GM12878 (cell line): ENCODE measurements around the gene NGF. TPM values are rescaled to one million over a fixed set of nuclear protein-coding genes. Genes with fewer than 3 reads are reported as not detected.

Experiments used
- ATAC-seq: fragments of 200-7000 bp; cut with Tn5 transposase; 3 replicates; pipeline ENCODE4 v1.9.1; 2020; ENCODE audit warnings: mild to moderate bottlenecking, moderate library complexity
- BruUV-seq: library from RNA; stranded (reverse); fragments of 400-500 nt; replicated peaks from 2 replicates; lab custom pipeline; 2021; lab: Mats Ljungman, UMichigan
- CTCF ChIA-PET: fragments of 300-600 bp; sonication (Branson Sonifier 250); formaldehyde crosslinking; extraction: SDS; loops from one replicate; lab custom pipeline; 2021; ENCODE audit warnings: inconsistent platforms; lab: Yijun Ruan, JAX
- POLR2A ChIA-PET: fragments of 350-600 bp; formaldehyde crosslinking; extraction: SDS; loops from one replicate; lab custom pipeline; 2021; ENCODE audit warnings: inconsistent platforms; lab: Charles Lee
- RAD21 ChIA-PET: fragments of 300-600 bp; sonication (Branson Sonifier 250); formaldehyde crosslinking; loops from one replicate; lab custom pipeline; 2023; ENCODE audit warnings: antibody characterized with exemption; ENCODE audit not compliant: unreplicated experiment; lab: Charles Lee
- SMC1A ChIA-PET: fragments of 300-600 bp; sonication (Branson Sonifier 250); formaldehyde crosslinking; loops from one replicate; lab custom pipeline; 2023; ENCODE audit not compliant: unreplicated experiment, uncharacterized antibody; lab: Charles Lee
- DNase-seq: peaks from one replicate; pipeline ENCODE4 v3.0.0-alpha.2; 2011; ENCODE audit warnings: low read depth, low spot score
- FAIRE-seq: peaks from 3 replicates; lab custom pipeline; 2011; peaks lifted over from hg19 to GRCh38; lab: Jason Lieb, UNC
- H2AFZ ChIP-seq: 2 replicates; pipeline ENCODE4 v1.6.0; 2011; ENCODE audit warnings: low read depth, low read length, control low read depth; ENCODE audit not compliant: control insufficient read depth
- H3K27ac ChIP-seq: 2 replicates; pipeline ENCODE4 v1.5.1; 2011; ENCODE audit warnings: control low read depth; ENCODE audit not compliant: control insufficient read depth, insufficient read depth
- H3K27me3 ChIP-seq, 2 experiments: replicated peaks in 1 of 2; 2 replicates each; pipeline versions ENCODE4 v1.6.0 to v1.6.1; 2011; ENCODE audit warnings: low read length in 1 of 2; ENCODE audit not compliant: control insufficient read depth in 2 of 2, insufficient read depth in 2 of 2
- H3K36me3 ChIP-seq, 2 experiments: 2 replicates each; pipeline ENCODE4 v1.5.1; 2011; ENCODE audit warnings: low read length in 1 of 2; ENCODE audit not compliant: control insufficient read depth in 2 of 2, insufficient read depth in 2 of 2
- H3K4me1 ChIP-seq: 2 replicates; pipeline ENCODE4 v1.6.1; 2011; ENCODE audit warnings: mild to moderate bottlenecking, low read length, moderate library complexity, mixed read lengths; ENCODE audit not compliant: control insufficient read depth, insufficient read depth
- H3K4me2 ChIP-seq: 2 replicates; pipeline ENCODE4 v1.6.0; 2011; ENCODE audit warnings: control low read depth; ENCODE audit not compliant: control insufficient read depth, insufficient read depth
- H3K4me3 ChIP-seq: fragments of 200-600 bp; sonication (generic); 2 replicates; pipeline ENCODE4 v1.5.1; 2016
- H3K79me2 ChIP-seq: 2 replicates; pipeline ENCODE4 v1.6.0; 2011; ENCODE audit warnings: low read length; ENCODE audit not compliant: control insufficient read depth, insufficient read depth
- H3K9ac ChIP-seq: 2 replicates; pipeline ENCODE4 v1.8.0; 2011; ENCODE audit warnings: low read length, control low read depth, mixed read lengths; ENCODE audit not compliant: control insufficient read depth, insufficient read depth
- H3K9me3 ChIP-seq: replicated peaks from 3 replicates; pipeline ENCODE4 v1.5.1; 2011; ENCODE audit warnings: mild to moderate bottlenecking, low read length; ENCODE audit not compliant: control insufficient read depth, insufficient read depth
- H4K20me1 ChIP-seq: 2 replicates; pipeline ENCODE4 v1.6.0; 2011; ENCODE audit not compliant: control insufficient read depth, insufficient read depth
- GATAD2B ChIP-seq: fragments of 450-650 bp; conservative IDR thresholded peaks from 2 replicates; pipeline ENCODE4 v1.6.1; 2017; ENCODE audit warnings: low read depth, mild to moderate bottlenecking, moderate library complexity
- NFIC ChIP-seq: IDR thresholded peaks from 2 replicates; pipeline ENCODE4 v1.6.1; 2012; ENCODE audit warnings: low read depth, mild to moderate bottlenecking, inconsistent platforms, low read length, moderate library complexity
- PAX5 ChIP-seq: IDR thresholded peaks from 2 replicates; pipeline ENCODE4 v1.6.1; 2011; ENCODE audit warnings: low read depth, low read length, borderline replicate concordance
- POLR2A ChIP-seq: IDR thresholded peaks from 2 replicates; pipeline ENCODE4 v1.6.1; 2011; ENCODE audit warnings: low read depth, mild to moderate bottlenecking, low read length
- POLR2AphosphoS5 ChIP-seq: IDR thresholded peaks from 2 replicates; pipeline ENCODE4 v1.6.1; 2011; ENCODE audit warnings: mild to moderate bottlenecking, low read length, inconsistent platforms
- SKIL ChIP-seq: fragments of 450-650 bp; IDR thresholded peaks from 2 replicates; pipeline ENCODE4 v1.6.1; 2017; ENCODE audit warnings: mild to moderate bottlenecking, low read depth, inconsistent platforms; ENCODE audit not compliant: poor library complexity, severe bottlenecking
- SUPT20H ChIP-seq: IDR thresholded peaks from 2 replicates; pipeline ENCODE4 v1.6.1; 2011; ENCODE audit warnings: low read depth, mild to moderate bottlenecking, low read length, moderate library complexity, borderline replicate concordance; ENCODE audit not compliant: control insufficient read depth
- WGBS: methylation state at CpG from one replicate; pipeline ENCODE4 v1.1.6; 2016; ENCODE audit warnings: low lambda C conversion rate; ENCODE audit not compliant: insufficient replicate concordance, insufficient coverage; ENCODE audit errors: missing lambda C conversion rate; 5-methylcytosine and 5-hydroxymethylcytosine counted together
- in situ Hi-C: fragments of 300-500 bp; cut with MboI; formaldehyde crosslinking; loops from 9 replicates; pipeline ENCODE4 v1.14.3; 2018; ENCODE audit warnings: mixed read lengths
- intact Hi-C: fragments of 100-400 bp; cut with micrococcal nuclease; formaldehyde crosslinking; loops from one replicate; pipeline ENCODE4 v1.14.2; 2022; ENCODE audit not compliant: unreplicated experiment
- polyA plus RNA-seq, 11 experiments: library from polyadenylated mRNA; depleted of rRNA in 4 of 11; unstranded in 6 of 11; stranded (reverse) in 5 of 11; fragments of >200 nt; fragmentation: Nextera tagmentation in 4 of 11; fragmentation: Illumina TruSeq in 1 of 11; extraction: Ambion mirVana in 4 of 11; extraction: Trizol in 1 of 11; gene quantifications; 1 replicate in 1 of 11; 2 replicates in 10 of 11; pipeline versions ENCODE4 v1.2.1 to v1.2.3, GENCODE V29; 2011 to 2016; ENCODE audit warnings: inconsistent platforms in 2 of 11, missing spikeins in 2 of 11, low read depth in 1 of 11
- total RNA-seq, 4 experiments: library from RNA; depleted of rRNA in 3 of 4; stranded (reverse); fragments of >200 nt in 3 of 4; fragmentation: Illumina TruSeq in 1 of 4; extraction: Trizol in 1 of 4; gene quantifications; 2 replicates each; pipeline versions ENCODE4 v1.2.1 to v1.2.3, GENCODE V29; 2013 to 2021

The NGF gene
- total and polyA plus RNA-seq, 10 of the 15 experiments (the other 5 are each of a cell fraction or from before 2014, with no cell fraction given): not detected

GRCh38 chr1:115283681-115284146, 54.3 kb downstream of the NGF start:
- ChIA-PET CTCF (interaction anchor here (1.7 kb wide), 1 partner anchor 9 kb away, joined by 4 read pairs; no protein-coding TSS in a partner anchor), POLR2A (no interaction called here), SMC1A (no interaction called here), RAD21 (no interaction called here)
- intact Hi-C loops (no loop called here), in situ Hi-C loops (no loop called here)
- Histone ChIP-seq H3K27ac (no peak overlapping the region), H2AFZ (no peak overlapping the region), H3K9ac (no peak overlapping the region), H3K36me3 (no peaks in the 10 kb centered on the region), H3K4me3 (no peak overlapping the region), H3K9me3 (no peaks in the 10 kb centered on the region; the same call in 2 of the 3 replicates), H3K79me2 (no peaks in the 10 kb centered on the region), H3K4me2 (no peak overlapping the region), H3K27me3 (peaks cover 0 to 2% of the 10 kb centered on the region in 2 experiments; a peak in 1 of 4 replicates), H3K4me1 (no peaks in the 10 kb centered on the region), H4K20me1 (no peaks in the 10 kb centered on the region)
- no peak for FAIRE-seq
- DNase-seq: no peak
- no peak for ATAC-seq
- BruUV-seq: no TSS peak
- TF ChIP-seq PAX5 (no peak), GATAD2B (no peak), SKIL (no peak), NFIC (no peak), POLR2AphosphoS5 (no peak), POLR2A (no peak), SUPT20H (no peak)
- WGBS: 37% methylated on average over 20 of the region's 20 CpGs
